Measurements from ENCODE around the gene AOPEP. TPM values are rescaled to one million over a fixed set of nuclear protein-coding genes. Genes with fewer than 3 reads are reported as not detected.

The AOPEP gene
- polyA plus RNA-seq, 1 donor from 2014 or later: 10.0 TPM

GRCh38 chr9:94922691-94923107, 196.2 kb downstream of the AOPEP start:
- Histone ChIP-seq H4K20me1 (ENCODE audit: insufficient read depth) (no peaks in the 10 kb centered on the region), H2AFZ (ENCODE audit: low read depth, low read length) (no peak overlapping the region), H3K79me2 (replicated peaks; ENCODE audit: insufficient read depth, low read length) (no peaks in the 10 kb centered on the region), H3K36me3 (ENCODE audit: insufficient read depth, low read length) (no peaks in the 10 kb centered on the region), H3K9me2 (ENCODE audit: insufficient read depth, low read length) (no peaks in the 10 kb centered on the region), H3K4me2 (ENCODE audit: low read length) (no peak overlapping the region), H3K9me3 (ENCODE audit: low read length) (no peaks in the 10 kb centered on the region), H3F3A (ENCODE audit: insufficient read depth, low read length, poor library complexity, severe bottlenecking) (no peaks in the 10 kb centered on the region), H3K27ac (ENCODE audit: low read length) (no peak overlapping the region), H3K9ac (ENCODE audit: low read length) (no peak overlapping the region), H3K27me3 (ENCODE audit: insufficient read depth, low read depth, low read length) (no peaks in the 10 kb centered on the region), H3K4me3 (ENCODE audit: low read length) (no peak overlapping the region)
- TF ChIP-seq EZH2 (IDR thresholded peaks at IDR 0.05; ENCODE audit: borderline replicate concordance, insufficient read depth, low read length, poor library complexity, severe bottlenecking) (no peak), CTCF (IDR thresholded peaks at IDR 0.05; ENCODE audit: poor library complexity, severe bottlenecking) (no peak), EP300 (conservative IDR thresholded peaks at IDR 0.05; ENCODE audit: poor library complexity, severe bottlenecking) (no peak), POLR2AphosphoS5 (IDR thresholded peaks at IDR 0.05) (no peak), TAF1 (IDR thresholded peaks at IDR 0.05; ENCODE audit: low read depth) (no peak), REST (IDR thresholded peaks at IDR 0.05; ENCODE audit: borderline replicate concordance) (no peak), MXI1 (conservative IDR thresholded peaks at IDR 0.05; ENCODE audit: poor library complexity, severe bottlenecking) (no peak), SMC3 (conservative IDR thresholded peaks at IDR 0.05; ENCODE audit: poor library complexity) (no peak), RAD21 (conservative IDR thresholded peaks at IDR 0.05) (no peak)

- Histone ChIP-seq H3K36me3 (ENCODE audit: insufficient read depth, low read length) (no peaks in the 10 kb centered on the region), H2AFZ (ENCODE audit: low read depth, low read length) (no peak overlapping the region), H3K79me2 (replicated peaks; ENCODE audit: insufficient read depth, low read length) (no peaks in the 10 kb centered on the region), H3K9me3 (ENCODE audit: low read length) (no peaks in the 10 kb centered on the region), H3K4me2 (ENCODE audit: low read length) (no peak overlapping the region), H4K20me1 (ENCODE audit: insufficient read depth) (no peaks in the 10 kb centered on the region), H3K27ac (ENCODE audit: low read length) (no peak overlapping the region), H3K27me3 (ENCODE audit: insufficient read depth, low read depth, low read length) (no peaks in the 10 kb centered on the region), H3F3A (ENCODE audit: insufficient read depth, low read length, poor library complexity, severe bottlenecking) (no peaks in the 10 kb centered on the region), H3K4me3 (ENCODE audit: low read length) (no peak overlapping the region), H3K9me2 (ENCODE audit: insufficient read depth, low read length) (no peaks in the 10 kb centered on the region), H3K9ac (ENCODE audit: low read length) (no peak overlapping the region)
- TF ChIP-seq EZH2 (IDR thresholded peaks at IDR 0.05; ENCODE audit: borderline replicate concordance, insufficient read depth, low read length, poor library complexity, severe bottlenecking) (no peak), TAF1 (IDR thresholded peaks at IDR 0.05; ENCODE audit: low read depth) (no peak), REST (IDR thresholded peaks at IDR 0.05; ENCODE audit: borderline replicate concordance) (no peak), CTCF (IDR thresholded peaks at IDR 0.05; ENCODE audit: poor library complexity, severe bottlenecking) (no peak)
Observed at GRCh38 chr9:94923326-94924089, 197.0 kb downstream of the AOPEP start.
